Measurements from ENCODE around the gene ABRAXAS1. TPM values are rescaled to one million over a fixed set of nuclear protein-coding genes. Genes with fewer than 3 reads are reported as not detected.

The ABRAXAS1 gene
- total and polyA plus RNA-seq, 2 of the 13 experiments (the other 11 are each of a cell fraction or from before 2014, with no cell fraction given) = 14.1 to 14.7 TPM

GRCh38 chr4:83455281-83456183 is 29.4 kb downstream of the ABRAXAS1 start, which contains the start of the genes HELQ and MRPS18C (continued):
- no peak for TF ChIP-seq NONO (IDR thresholded peaks at IDR 0.05)
- TF ChIP-seq NONO (CRISPR knock-in tag; conservative IDR thresholded peaks at IDR 0.05) = peak; percentile 98
- no peak; the same call in 1 of the 2 replicates for TF ChIP-seq ZNF441 (CRISPR knock-in tag; IDR thresholded peaks at IDR 0.05; ENCODE audit: borderline replicate concordance)
- TF ChIP-seq ZNF557 (CRISPR knock-in tag; IDR thresholded peaks at IDR 0.05) = peak; percentile 72; the same call in 1 of the 2 replicates
- TF ChIP-seq, protein P1, sequence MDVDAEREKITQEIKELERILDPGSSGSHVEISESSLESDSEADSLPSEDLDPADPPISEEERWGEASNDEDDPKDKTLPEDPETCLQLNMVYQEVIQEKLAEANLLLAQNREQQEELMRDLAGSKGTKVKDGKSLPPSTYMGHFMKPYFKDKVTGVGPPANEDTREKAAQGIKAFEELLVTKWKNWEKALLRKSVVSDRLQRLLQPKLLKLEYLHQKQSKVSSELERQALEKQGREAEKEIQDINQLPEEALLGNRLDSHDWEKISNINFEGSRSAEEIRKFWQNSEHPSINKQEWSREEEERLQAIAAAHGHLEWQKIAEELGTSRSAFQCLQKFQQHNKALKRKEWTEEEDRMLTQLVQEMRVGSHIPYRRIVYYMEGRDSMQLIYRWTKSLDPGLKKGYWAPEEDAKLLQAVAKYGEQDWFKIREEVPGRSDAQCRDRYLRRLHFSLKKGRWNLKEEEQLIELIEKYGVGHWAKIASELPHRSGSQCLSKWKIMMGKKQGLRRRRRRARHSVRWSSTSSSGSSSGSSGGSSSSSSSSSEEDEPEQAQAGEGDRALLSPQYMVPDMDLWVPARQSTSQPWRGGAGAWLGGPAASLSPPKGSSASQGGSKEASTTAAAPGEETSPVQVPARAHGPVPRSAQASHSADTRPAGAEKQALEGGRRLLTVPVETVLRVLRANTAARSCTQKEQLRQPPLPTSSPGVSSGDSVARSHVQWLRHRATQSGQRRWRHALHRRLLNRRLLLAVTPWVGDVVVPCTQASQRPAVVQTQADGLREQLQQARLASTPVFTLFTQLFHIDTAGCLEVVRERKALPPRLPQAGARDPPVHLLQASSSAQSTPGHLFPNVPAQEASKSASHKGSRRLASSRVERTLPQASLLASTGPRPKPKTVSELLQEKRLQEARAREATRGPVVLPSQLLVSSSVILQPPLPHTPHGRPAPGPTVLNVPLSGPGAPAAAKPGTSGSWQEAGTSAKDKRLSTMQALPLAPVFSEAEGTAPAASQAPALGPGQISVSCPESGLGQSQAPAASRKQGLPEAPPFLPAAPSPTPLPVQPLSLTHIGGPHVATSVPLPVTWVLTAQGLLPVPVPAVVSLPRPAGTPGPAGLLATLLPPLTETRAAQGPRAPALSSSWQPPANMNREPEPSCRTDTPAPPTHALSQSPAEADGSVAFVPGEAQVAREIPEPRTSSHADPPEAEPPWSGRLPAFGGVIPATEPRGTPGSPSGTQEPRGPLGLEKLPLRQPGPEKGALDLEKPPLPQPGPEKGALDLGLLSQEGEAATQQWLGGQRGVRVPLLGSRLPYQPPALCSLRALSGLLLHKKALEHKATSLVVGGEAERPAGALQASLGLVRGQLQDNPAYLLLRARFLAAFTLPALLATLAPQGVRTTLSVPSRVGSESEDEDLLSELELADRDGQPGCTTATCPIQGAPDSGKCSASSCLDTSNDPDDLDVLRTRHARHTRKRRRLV (CRISPR knock-in tag; IDR thresholded peaks at IDR 0.05) = no peak
- TF ChIP-seq, protein P2, sequence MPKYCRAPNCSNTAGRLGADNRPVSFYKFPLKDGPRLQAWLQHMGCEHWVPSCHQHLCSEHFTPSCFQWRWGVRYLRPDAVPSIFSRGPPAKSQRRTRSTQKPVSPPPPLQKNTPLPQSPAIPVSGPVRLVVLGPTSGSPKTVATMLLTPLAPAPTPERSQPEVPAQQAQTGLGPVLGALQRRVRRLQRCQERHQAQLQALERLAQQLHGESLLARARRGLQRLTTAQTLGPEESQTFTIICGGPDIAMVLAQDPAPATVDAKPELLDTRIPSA (CRISPR knock-in tag; IDR thresholded peaks at IDR 0.05; ENCODE audit: borderline replicate concordance) = 0 out of 2 replicates have a peak, but pooled peaks have one; percentile 74
- peak; percentile 61; the same call in 1 of the 2 replicates for TF ChIP-seq HES4 (CRISPR knock-in tag; IDR thresholded peaks at IDR 0.05; ENCODE audit: borderline replicate concordance)
- TF ChIP-seq ZFP36L2 (CRISPR knock-in tag; IDR thresholded peaks at IDR 0.05) = no peak
- TF ChIP-seq ZBTB25 (CRISPR knock-in tag; IDR thresholded peaks at IDR 0.05) = peak; percentile 97
- TF ChIP-seq MAFG (CRISPR knock-in tag; IDR thresholded peaks at IDR 0.05) = no peak
- peak; percentile 95 for TF ChIP-seq DRAP1 (CRISPR knock-in tag; IDR thresholded peaks at IDR 0.05)
- no peak for TF ChIP-seq NR2F1 (CRISPR knock-in tag; IDR thresholded peaks at IDR 0.05)
- peak; percentile 89 for TF ChIP-seq TAF1 (CRISPR knock-in tag; IDR thresholded peaks at IDR 0.05)
- TF ChIP-seq FOXO4 (CRISPR knock-in tag; conservative IDR thresholded peaks at IDR 0.05) = no peak
- TF ChIP-seq ZBTB42 (CRISPR knock-in tag; IDR thresholded peaks at IDR 0.05) = no peak
- no peak; the same call in 1 of the 2 replicates for TF ChIP-seq RNF2 (conservative IDR thresholded peaks at IDR 0.05; ENCODE audit: low read depth)
- no peak for TF ChIP-seq KLF13 (CRISPR knock-in tag; IDR thresholded peaks at IDR 0.05)
- no peak for TF ChIP-seq ZNF616 (CRISPR knock-in tag; IDR thresholded peaks at IDR 0.05; ENCODE audit: low read depth)
- TF ChIP-seq LCORL (IDR thresholded peaks at IDR 0.05) = 0 out of 2 replicates have a peak, but pooled peaks have one; percentile 15
- TF ChIP-seq LCORL (CRISPR knock-in tag; IDR thresholded peaks at IDR 0.05) = no peak; the same call in 1 of the 2 replicates
- peak; percentile 77 for TF ChIP-seq HCFC1 (IDR thresholded peaks at IDR 0.05; ENCODE audit: low read depth, low read length)

All from HepG2 (cell line).